K562 (cell line): ENCODE results near the gene NUB1. TPM values are rescaled to one million over a fixed set of nuclear protein-coding genes. Genes with fewer than 3 reads are reported as not detected.
A peak's percentile ranks its signal among the peaks of the same experiment; 100 is the strongest.

Source experiments
- CTCFL ChIP-seq: IDR thresholded peaks from 2 replicates; pipeline ENCODE4 v1.6.1; 2011; ENCODE audit warnings: borderline replicate concordance, low read depth, mild to moderate bottlenecking, moderate library complexity, low read length; ENCODE audit not compliant: insufficient read depth, poor library complexity, severe bottlenecking
- FOXP1 ChIP-seq: sonication (generic); formaldehyde crosslinking; IDR thresholded peaks from 2 replicates; pipeline ENCODE4 v1.8.0; 2022; ENCODE audit warnings: mild to moderate bottlenecking, missing genetic modification reagents
- KLF13 ChIP-seq: fragments of 450-650 bp; IDR thresholded peaks from 2 replicates; pipeline ENCODE4 v1.6.1; 2016; ENCODE audit warnings: missing genetic modification characterization, low read depth, mild to moderate bottlenecking, missing compliant biosample characterization, moderate library complexity, borderline replicate concordance
- SREBF2 ChIP-seq: sonication (generic); formaldehyde crosslinking; IDR thresholded peaks from 2 replicates; pipeline ENCODE4 v1.4.0; 2020; ENCODE audit warnings: mild to moderate bottlenecking, missing genetic modification reagents
- SRSF7 ChIP-seq: fragments of 200-400 bp; formaldehyde crosslinking; optimal IDR thresholded peaks from 2 replicates; pipeline ENCODE3; 2017; ENCODE audit warnings: mild to moderate bottlenecking, low read depth, low read length
- polyA plus RNA-seq, 8 experiments: library from polyadenylated mRNA; depleted of rRNA in 4 of 8; stranded (reverse) in 5 of 8; unstranded in 3 of 8; fragments of >200 nt; fragmentation: Nextera tagmentation in 2 of 8; fragmentation: Illumina TruSeq in 1 of 8; extraction: Ambion mirVana in 2 of 8; extraction: Trizol in 1 of 8; gene quantifications; 2 replicates each; pipeline versions ENCODE4 v1.2.1 to v1.2.3, GENCODE V29; 2011 to 2014; ENCODE audit warnings: inconsistent platforms in 1 of 8, missing spikeins in 1 of 8
- total RNA-seq, 7 experiments: library from RNA; depleted of rRNA in 6 of 7; stranded (reverse); fragments of >200 nt in 6 of 7; fragmentation: Illumina TruSeq in 2 of 7; extraction: Trizol in 2 of 7; gene quantifications; 2 replicates each; pipeline versions ENCODE4 v1.2.1 to v1.2.3, GENCODE V29; 2011 to 2021; ENCODE audit warnings: low replicate concordance in 1 of 7
- TF ChIP-seq, protein P1 (sequence below): sonication (generic); formaldehyde crosslinking; IDR thresholded peaks from 2 replicates; pipeline ENCODE4 v1.9.0; 2022; ENCODE audit warnings: mild to moderate bottlenecking, missing genetic modification reagents
- TF ChIP-seq, protein P2 (sequence below): fragments of 450-650 bp; conservative IDR thresholded peaks from 2 replicates; pipeline ENCODE4 v1.6.1; 2016; ENCODE audit warnings: missing genetic modification characterization, low read depth, mild to moderate bottlenecking, missing compliant biosample characterization, moderate library complexity
- TF ChIP-seq, protein P3 (sequence below): IDR thresholded peaks from 3 replicates; pipeline ENCODE4 v1.6.1; 2011; ENCODE audit warnings: borderline replicate concordance, mild to moderate bottlenecking; ENCODE audit not compliant: insufficient read length, insufficient read depth

NUB1 gene
- total and polyA plus RNA-seq, 9 of the 15 experiments (the other 6 are each of a cell fraction or from before 2014, with no cell fraction given): 43.2 to 159 (median 85.2) TPM

GRCh38 chr7:151341357-151342101, at the start of gene NUB1 (continued):
- TF ChIP-seq, protein P1, sequence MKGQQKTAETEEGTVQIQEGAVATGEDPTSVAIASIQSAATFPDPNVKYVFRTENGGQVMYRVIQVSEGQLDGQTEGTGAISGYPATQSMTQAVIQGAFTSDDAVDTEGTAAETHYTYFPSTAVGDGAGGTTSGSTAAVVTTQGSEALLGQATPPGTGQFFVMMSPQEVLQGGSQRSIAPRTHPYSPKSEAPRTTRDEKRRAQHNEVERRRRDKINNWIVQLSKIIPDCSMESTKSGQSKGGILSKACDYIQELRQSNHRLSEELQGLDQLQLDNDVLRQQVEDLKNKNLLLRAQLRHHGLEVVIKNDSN (CRISPR knock-in tag): no peak
- no peak for TF ChIP-seq SREBF2
- peak; percentile 79; the same call in 1 of the 2 replicates for TF ChIP-seq KLF13 (tag)
- TF ChIP-seq SRSF7: no peak
- TF ChIP-seq, protein P2, sequence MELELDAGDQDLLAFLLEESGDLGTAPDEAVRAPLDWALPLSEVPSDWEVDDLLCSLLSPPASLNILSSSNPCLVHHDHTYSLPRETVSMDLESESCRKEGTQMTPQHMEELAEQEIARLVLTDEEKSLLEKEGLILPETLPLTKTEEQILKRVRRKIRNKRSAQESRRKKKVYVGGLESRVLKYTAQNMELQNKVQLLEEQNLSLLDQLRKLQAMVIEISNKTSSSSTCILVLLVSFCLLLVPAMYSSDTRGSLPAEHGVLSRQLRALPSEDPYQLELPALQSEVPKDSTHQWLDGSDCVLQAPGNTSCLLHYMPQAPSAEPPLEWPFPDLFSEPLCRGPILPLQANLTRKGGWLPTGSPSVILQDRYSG (tag): no peak
- TF ChIP-seq, protein P3, sequence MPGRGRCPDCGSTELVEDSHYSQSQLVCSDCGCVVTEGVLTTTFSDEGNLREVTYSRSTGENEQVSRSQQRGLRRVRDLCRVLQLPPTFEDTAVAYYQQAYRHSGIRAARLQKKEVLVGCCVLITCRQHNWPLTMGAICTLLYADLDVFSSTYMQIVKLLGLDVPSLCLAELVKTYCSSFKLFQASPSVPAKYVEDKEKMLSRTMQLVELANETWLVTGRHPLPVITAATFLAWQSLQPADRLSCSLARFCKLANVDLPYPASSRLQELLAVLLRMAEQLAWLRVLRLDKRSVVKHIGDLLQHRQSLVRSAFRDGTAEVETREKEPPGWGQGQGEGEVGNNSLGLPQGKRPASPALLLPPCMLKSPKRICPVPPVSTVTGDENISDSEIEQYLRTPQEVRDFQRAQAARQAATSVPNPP: no peak
- TF ChIP-seq FOXP1 (CRISPR knock-in tag): 0 out of 2 replicates have a peak, but pooled peaks have one; percentile 47
- TF ChIP-seq CTCFL: peak; percentile 34
- TF ChIP-seq, all 486 proteins: peak for 114
